ENCODE measurements around the gene PIAS2.

The PIAS2 gene

DNA sequence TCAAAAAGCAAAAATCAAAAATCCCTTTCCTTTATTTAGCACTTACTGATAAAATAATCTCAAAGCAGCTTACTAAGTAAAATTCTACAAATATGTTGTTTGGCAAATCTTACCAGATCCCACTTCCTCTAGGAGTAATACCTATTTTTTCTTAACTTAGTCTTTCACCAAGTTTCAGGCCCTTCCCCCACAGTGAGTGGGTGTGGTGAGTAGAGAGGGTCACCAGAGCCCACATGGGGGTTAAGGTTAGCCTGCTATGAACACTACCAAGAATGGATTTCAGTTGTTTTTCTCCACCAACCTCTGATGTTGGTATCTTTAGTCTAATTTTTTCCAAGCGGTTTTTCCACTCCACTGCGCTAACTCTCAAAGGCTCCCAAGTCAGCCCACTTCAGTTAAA is 23.2 kb downstream of the PIAS2 start:
- Histone ChIP-seq H3K36me3 (ENCODE audit: control insufficient read depth, insufficient read depth, low read length) (peaks cover 1% of the 10 kb centered on the region), H3K79me2 (ENCODE audit: control insufficient read depth, insufficient read depth, low read length) (peaks cover 12% of the 10 kb centered on the region), H3K23ac (ENCODE audit: low read length) (no peak overlapping the region), H2BK15ac (replicated peaks; ENCODE audit: low read depth) (no peak overlapping the region), H3K4me1 (ENCODE audit: control insufficient read depth, low read depth, low read length) (no peaks in the 10 kb centered on the region), H3K18ac (ENCODE audit: low read length) (no peak overlapping the region), H3K4me2 (ENCODE audit: low read length) (no peak overlapping the region), H3K4ac (ENCODE audit: low read depth, low read length) (no peak overlapping the region), H3K27me3 (ENCODE audit: insufficient read depth, low read length, poor library complexity) (no peaks in the 10 kb centered on the region), H3K9ac (ENCODE audit: low read length) (no peak overlapping the region), H3K4me3 (ENCODE audit: low read length) (no peak overlapping the region), H2BK120ac (ENCODE audit: low read depth, low read length) (no peak overlapping the region), H3K27ac (ENCODE audit: low read depth, low read length) (no peak overlapping the region), H4K5ac (ENCODE audit: low read length) (no peak overlapping the region), H2BK5ac (ENCODE audit: low read length) (no peak overlapping the region), H4K8ac (ENCODE audit: low read depth, low read length) (no peak overlapping the region), H3K56ac (ENCODE audit: low read length) (no peak overlapping the region), H3K79me1 (ENCODE audit: low read length) (peaks cover 6% of the 10 kb centered on the region), H2AK5ac (ENCODE audit: low read length) (no peak overlapping the region)
- no CpG with 5 or more reads among the region's 2 CpGs for WGBS (ENCODE audit: extremely low coverage, insufficient coverage, low lambda C conversion rate)
- DNase-seq, result no peak

DNA sequence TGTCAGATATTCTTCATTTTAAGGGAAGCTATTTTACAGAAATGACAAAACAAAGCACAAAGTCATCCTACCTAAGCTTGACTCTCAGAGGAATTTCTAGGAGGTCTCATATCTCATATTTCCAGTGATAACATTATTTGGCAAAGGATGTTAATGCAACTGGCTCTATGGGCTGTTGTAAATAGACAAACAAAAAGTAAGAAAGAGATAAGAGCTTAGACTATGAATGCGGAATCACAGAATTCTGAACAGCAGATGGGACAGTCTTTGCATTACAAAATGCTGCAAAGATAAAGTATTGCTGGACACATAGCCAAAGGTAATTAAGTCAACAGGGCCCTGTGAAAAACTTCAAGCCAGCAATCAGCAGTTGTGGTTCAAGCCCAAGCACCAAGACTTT is 23.9 kb downstream of the PIAS2 start:
- Histone ChIP-seq H4K5ac (ENCODE audit: low read length) (no peak overlapping the region), H3K36me3 (ENCODE audit: control insufficient read depth, insufficient read depth, low read length) (peaks cover 3% of the 10 kb centered on the region), H3K23ac (ENCODE audit: low read length) (no peak overlapping the region), H4K8ac (ENCODE audit: low read depth, low read length) (no peak overlapping the region), H2BK5ac (ENCODE audit: low read length) (no peak overlapping the region), H3K9ac (ENCODE audit: low read length) (no peak overlapping the region), H3K79me2 (ENCODE audit: control insufficient read depth, insufficient read depth, low read length) (peaks cover 14% of the 10 kb centered on the region), H3K4me2 (ENCODE audit: low read length) (no peak overlapping the region), H2AK5ac (ENCODE audit: low read length) (no peak overlapping the region), H3K27me3 (ENCODE audit: insufficient read depth, low read length, poor library complexity) (no peaks in the 10 kb centered on the region), H3K79me1 (ENCODE audit: low read length) (peaks cover 9% of the 10 kb centered on the region), H2BK120ac (ENCODE audit: low read depth, low read length) (no peak overlapping the region), H3K4me1 (ENCODE audit: control insufficient read depth, low read depth, low read length) (no peaks in the 10 kb centered on the region), H3K56ac (ENCODE audit: low read length) (no peak overlapping the region), H3K18ac (ENCODE audit: low read length) (no peak overlapping the region), H3K27ac (ENCODE audit: low read depth, low read length) (no peak overlapping the region), H2BK15ac (replicated peaks; ENCODE audit: low read depth) (no peak overlapping the region), H3K4me3 (ENCODE audit: low read length) (no peak overlapping the region), H3K4ac (ENCODE audit: low read depth, low read length) (no peak overlapping the region)
- no peak for DNase-seq
- WGBS (ENCODE audit: extremely low coverage, insufficient coverage, low lambda C conversion rate), result no CpG with 5 or more reads among the region's 1 CpG

- no CpG with 5 or more reads among the region's 1 CpG for WGBS (ENCODE audit: extremely low coverage, insufficient coverage, low lambda C conversion rate)
- Histone ChIP-seq H3K79me2 (ENCODE audit: control insufficient read depth, insufficient read depth, low read length) (peaks cover 13% of the 10 kb centered on the region), H2BK120ac (ENCODE audit: low read depth, low read length) (no peak overlapping the region), H3K27ac (ENCODE audit: low read depth, low read length) (no peak overlapping the region), H4K5ac (ENCODE audit: low read length) (no peak overlapping the region), H3K56ac (ENCODE audit: low read length) (no peak overlapping the region), H3K23ac (ENCODE audit: low read length) (no peak overlapping the region), H3K79me1 (ENCODE audit: low read length) (peaks cover 9% of the 10 kb centered on the region), H3K4me2 (ENCODE audit: low read length) (no peak overlapping the region), H3K4ac (ENCODE audit: low read depth, low read length) (no peak overlapping the region), H3K18ac (ENCODE audit: low read length) (no peak overlapping the region), H3K36me3 (ENCODE audit: control insufficient read depth, insufficient read depth, low read length) (peaks cover 3% of the 10 kb centered on the region), H3K9ac (ENCODE audit: low read length) (no peak overlapping the region), H3K27me3 (ENCODE audit: insufficient read depth, low read length, poor library complexity) (no peaks in the 10 kb centered on the region), H2BK15ac (replicated peaks; ENCODE audit: low read depth) (no peak overlapping the region), H2BK5ac (ENCODE audit: low read length) (no peak overlapping the region), H3K4me3 (ENCODE audit: low read length) (no peak overlapping the region), H2AK5ac (ENCODE audit: low read length) (no peak overlapping the region), H3K4me1 (ENCODE audit: control insufficient read depth, low read depth, low read length) (no peaks in the 10 kb centered on the region), H4K8ac (ENCODE audit: low read depth, low read length) (no peak overlapping the region)
- no peak for DNase-seq
Observed at GRCh38 chr18:46892842-46893241, 24.5 kb downstream of the PIAS2 start.

- WGBS (ENCODE audit: extremely low coverage, insufficient coverage, low lambda C conversion rate), result no CpG with 5 or more reads among the region's 3 CpGs
- no peak for DNase-seq
Observed at GRCh38 chr18:46891742-46892214, 25.5 kb downstream of the PIAS2 start.

GRCh38 chr18:46888965-46889364 is 28.3 kb downstream of the PIAS2 start:
- Histone ChIP-seq H3K23ac (ENCODE audit: low read length) (no peak overlapping the region), H3K18ac (ENCODE audit: low read length) (no peak overlapping the region), H2AK5ac (ENCODE audit: low read length) (no peak overlapping the region), H3K4me1 (ENCODE audit: control insufficient read depth, low read depth, low read length) (no peaks in the 10 kb centered on the region), H3K56ac (ENCODE audit: low read length) (no peak overlapping the region), H3K79me2 (ENCODE audit: control insufficient read depth, insufficient read depth, low read length) (peaks cover 10% of the 10 kb centered on the region), H3K27ac (ENCODE audit: low read depth, low read length) (no peak overlapping the region), H2BK15ac (replicated peaks; ENCODE audit: low read depth) (no peak overlapping the region), H2BK120ac (ENCODE audit: low read depth, low read length) (no peak overlapping the region), H3K27me3 (ENCODE audit: insufficient read depth, low read length, poor library complexity) (no peaks in the 10 kb centered on the region), H2BK5ac (ENCODE audit: low read length) (no peak overlapping the region), H4K8ac (ENCODE audit: low read depth, low read length) (no peak overlapping the region), H3K9ac (ENCODE audit: low read length) (no peak overlapping the region), H3K4ac (ENCODE audit: low read depth, low read length) (no peak overlapping the region), H3K36me3 (ENCODE audit: control insufficient read depth, insufficient read depth, low read length) (peaks cover 3% of the 10 kb centered on the region), H4K5ac (ENCODE audit: low read length) (no peak overlapping the region), H3K4me3 (ENCODE audit: low read length) (no peak overlapping the region), H3K4me2 (ENCODE audit: low read length) (no peak overlapping the region), H3K79me1 (ENCODE audit: low read length) (peaks cover 9% of the 10 kb centered on the region)
- no CpG with 5 or more reads among the region's 1 CpG for WGBS (ENCODE audit: extremely low coverage, insufficient coverage, low lambda C conversion rate)
- DNase-seq, result no peak

More at GRCh38 chr18:46891742-46892214, 25.5 kb downstream of the PIAS2 start:
- Histone ChIP-seq H4K8ac (ENCODE audit: low read depth, low read length) (no peak overlapping the region), H3K27ac (ENCODE audit: low read depth, low read length) (no peak overlapping the region), H2BK5ac (ENCODE audit: low read length) (no peak overlapping the region), H4K5ac (ENCODE audit: low read length) (no peak overlapping the region), H3K4me2 (ENCODE audit: low read length) (no peak overlapping the region), H3K56ac (ENCODE audit: low read length) (no peak overlapping the region), H3K4me1 (ENCODE audit: control insufficient read depth, low read depth, low read length) (no peaks in the 10 kb centered on the region), H2AK5ac (ENCODE audit: low read length) (no peak overlapping the region), H3K79me1 (ENCODE audit: low read length) (peaks cover 9% of the 10 kb centered on the region), H3K23ac (ENCODE audit: low read length) (no peak overlapping the region), H3K18ac (ENCODE audit: low read length) (no peak overlapping the region), H3K79me2 (ENCODE audit: control insufficient read depth, insufficient read depth, low read length) (peaks cover 12% of the 10 kb centered on the region), H3K4ac (ENCODE audit: low read depth, low read length) (no peak overlapping the region), H3K36me3 (ENCODE audit: control insufficient read depth, insufficient read depth, low read length) (peaks cover 3% of the 10 kb centered on the region), H2BK120ac (ENCODE audit: low read depth, low read length) (no peak overlapping the region), H2BK15ac (replicated peaks; ENCODE audit: low read depth) (no peak overlapping the region), H3K9ac (ENCODE audit: low read length) (no peak overlapping the region), H3K27me3 (ENCODE audit: insufficient read depth, low read length, poor library complexity) (no peaks in the 10 kb centered on the region), H3K4me3 (ENCODE audit: low read length) (no peak overlapping the region)

DNA sequence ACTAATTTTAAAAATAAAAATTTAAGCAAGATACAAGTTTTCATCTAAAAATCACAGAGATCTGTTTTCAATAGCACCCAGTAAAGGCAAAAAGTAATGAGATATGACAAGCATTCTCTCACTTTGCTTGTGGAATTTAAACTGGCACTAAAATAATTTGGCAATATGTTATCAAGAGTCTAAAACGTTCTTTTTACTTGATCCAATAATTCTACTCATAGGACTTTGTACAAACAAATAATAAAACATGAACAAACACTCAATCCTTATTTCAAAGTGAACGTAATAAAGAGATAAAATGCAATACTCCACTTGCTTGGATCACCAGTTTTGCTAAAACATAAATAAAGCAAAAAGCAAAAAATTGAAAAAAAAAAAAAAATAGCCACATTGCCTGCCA is 30.4 kb downstream of the PIAS2 start:
- no peak overlapping the region for H4K5ac ChIP-seq (ENCODE audit: low read length)

More for the DNA sequence above, 30.4 kb downstream of the PIAS2 start:
- Histone ChIP-seq H3K4me1 (ENCODE audit: control insufficient read depth, low read depth, low read length) (no peaks in the 10 kb centered on the region), H3K4me2 (ENCODE audit: low read length) (no peak overlapping the region), H2BK5ac (ENCODE audit: low read length) (no peak overlapping the region), H3K56ac (ENCODE audit: low read length) (no peak overlapping the region), H3K36me3 (ENCODE audit: control insufficient read depth, insufficient read depth, low read length) (peaks cover 3% of the 10 kb centered on the region), H2BK15ac (replicated peaks; ENCODE audit: low read depth) (no peak overlapping the region), H3K79me1 (ENCODE audit: low read length) (peaks cover 9% of the 10 kb centered on the region), H3K27me3 (ENCODE audit: insufficient read depth, low read length, poor library complexity) (no peaks in the 10 kb centered on the region), H4K8ac (ENCODE audit: low read depth, low read length) (no peak overlapping the region), H3K4me3 (ENCODE audit: low read length) (no peak overlapping the region), H3K4ac (ENCODE audit: low read depth, low read length) (no peak overlapping the region), H3K23ac (ENCODE audit: low read length) (no peak overlapping the region), H2AK5ac (ENCODE audit: low read length) (no peak overlapping the region), H3K79me2 (ENCODE audit: control insufficient read depth, insufficient read depth, low read length) (peaks cover 5% of the 10 kb centered on the region), H3K9ac (ENCODE audit: low read length) (no peak overlapping the region), H3K27ac (ENCODE audit: low read depth, low read length) (no peak overlapping the region), H2BK120ac (ENCODE audit: low read depth, low read length) (no peak overlapping the region), H3K18ac (ENCODE audit: low read length) (no peak overlapping the region)
- WGBS (ENCODE audit: extremely low coverage, insufficient coverage, low lambda C conversion rate), result no CpG with 5 or more reads among the region's 2 CpGs
- no peak for DNase-seq

Data from mesendoderm (in vitro differentiated cells).